ENCODE results near the gene LRRC38. TPM values are rescaled to one million over a fixed set of nuclear protein-coding genes. Genes with fewer than 3 reads are reported as not detected.
"Not testable (repeated sequence)": the region's sequence is repeated elsewhere in the genome, so short reads cannot be mapped to it uniquely, and the experiment has no call there.

Gene LRRC38
- total RNA-seq (under 1 TPM in 1 of 5 donors, not detected in 4; 0.37 TPM), polyA plus RNA-seq (under 1 TPM in 1 of 3 donors, not detected in 2; 0.30 TPM)
- long read RNA-seq, donor 1 = 0 reads
- long read RNA-seq, donor 2 = 0 reads
- long read RNA-seq, donor 3 = 0 reads
- long read RNA-seq, donor 4 = 0 reads
- long read RNA-seq, donor 5, partial matches to known transcripts = 0 of 1 reads
- long read RNA-seq, donor 5, other reads (novel, unspliced or antisense) = 0 of 1 reads
- long read RNA-seq, donor 6 = 0 reads
- long read RNA-seq, donor 7 = 0 reads
- long read RNA-seq, donor 8 = 0 reads
- long read RNA-seq, donor 9 = 0 reads
- long read RNA-seq, donor 10 = 0 reads

DNA sequence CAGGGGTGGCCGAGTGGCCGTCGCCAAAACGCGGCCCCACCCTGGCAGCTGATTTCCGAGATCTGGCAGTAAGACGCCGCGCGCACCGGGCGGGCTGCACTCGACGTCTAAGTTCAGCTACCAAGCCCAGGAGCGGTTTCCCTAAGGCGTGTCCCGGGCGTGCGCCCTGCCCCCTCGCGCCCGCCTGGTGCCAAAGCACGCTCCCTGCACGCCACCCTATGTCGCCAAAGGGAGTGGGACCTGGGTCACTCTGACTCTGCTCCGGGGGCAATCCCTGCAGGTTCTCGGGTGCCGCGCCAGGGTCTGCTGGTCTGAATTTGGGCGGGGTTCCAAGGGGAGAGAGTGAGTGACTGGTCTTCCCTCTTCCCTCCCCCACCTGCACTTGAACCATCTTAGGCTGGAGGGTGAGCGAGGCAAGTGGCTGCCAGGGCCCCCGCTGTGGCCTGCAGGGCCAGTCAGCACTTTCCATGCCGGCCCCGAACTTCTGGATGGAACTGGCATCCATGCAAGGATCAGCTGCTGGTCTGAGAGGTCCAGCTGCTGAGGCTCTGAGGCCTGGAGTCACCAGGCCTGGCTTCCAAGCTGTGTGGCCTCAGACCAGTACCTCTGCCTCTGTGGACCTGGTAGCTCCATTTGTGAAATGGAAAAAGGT is at the start of gene LRRC38:
Gene LRRC38, minus strand, starts transcription at position 109 of the 652 bp plus-strand sequence. CDS start 410 bp downstream, outside the sequence.
- Histone ChIP-seq H3K4me1 (peaks cover 0 to 17% (median 9%) of the 10 kb centered on the region in 4 donors), H3K27ac (no peak within 1 kb of the TSS), H3K9me3 (peaks cover 0 to 5% (median 2%) of the 10 kb centered on the region in 4 donors), H3K36me3 (no peaks in the 10 kb centered on the region), H3K4me3 (peak within 1 kb of the TSS in 2 of 4 donors; percentile 7 to 19), H3K27me3 (peaks cover 15 to 97% (median 45%) of the 10 kb centered on the region in 3 donors)
- TF ChIP-seq EP300 (IDR thresholded peaks at IDR 0.05) (no peak), POLR2A (IDR thresholded peaks at IDR 0.05) (no peak), POLR2AphosphoS5 (IDR thresholded peaks at IDR 0.05) (no peak), CTCF (IDR thresholded peaks at IDR 0.05) (no peak)
- intact Hi-C loops (cut with DNase I; ENCODE audit: low total_unique reads) = no loop called here
- WGBS, 5 donors = 3 to 8% (median 5%) methylated on average over 20 to 34 of the region's 34 CpGs
- DNase-seq = peak in 1 of 2 donors; percentile 48

- H3K4me3 ChIP-seq; H3K36me3 ChIP-seq; H3K27me3 ChIP-seq; H3K27ac ChIP-seq; DNase-seq; H3K9me3 ChIP-seq; H3K4me1 ChIP-seq; intact Hi-C loops (cut with DNase I; ENCODE audit: low total_unique reads): not testable (repeated sequence)
- 87 to 93% (median 89%) methylated on average over 11 of the region's 11 CpGs for WGBS, 5 donors
Measured at GRCh38 chr1:13562981-13563380, 49.2 kb upstream of the LRRC38 start.

DNA sequence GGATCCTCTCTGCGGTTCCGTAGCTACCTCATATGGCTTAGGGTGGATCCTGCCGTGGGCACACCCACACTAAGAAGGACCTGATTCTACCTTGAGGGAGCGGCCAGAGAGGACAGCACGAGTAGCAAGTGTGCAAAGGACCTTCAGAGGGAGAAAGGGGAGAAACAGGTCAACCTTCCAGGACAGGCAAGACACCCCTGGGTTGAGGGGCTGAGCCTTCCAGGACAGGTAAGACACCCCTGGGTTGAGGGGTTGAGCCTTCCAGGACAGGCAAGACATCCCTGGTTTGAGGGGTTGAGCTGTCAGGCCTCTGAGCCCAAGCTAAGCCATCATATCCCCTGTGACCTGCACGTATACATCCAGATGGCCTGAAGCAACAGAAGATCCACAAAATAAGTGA is 46.7 kb upstream of the LRRC38 start:
- Histone ChIP-seq H3K4me1 (no peaks in the 10 kb centered on the region), H3K9me3 (no peaks in the 10 kb centered on the region), H3K27me3 (peaks cover 0 to 4% (median 4%) of the 10 kb centered on the region in 3 donors), H3K4me3 (no peak overlapping the region), H3K27ac (no peak overlapping the region), H3K36me3 (no peaks in the 10 kb centered on the region)
- DNase-seq = no peak
- 79 to 86% (median 83%) methylated on average over 6 of the region's 6 CpGs for WGBS, 5 donors
- intact Hi-C loops (cut with DNase I; ENCODE audit: low total_unique reads) = no loop called here
- TF ChIP-seq EP300 (IDR thresholded peaks at IDR 0.05) (no peak), POLR2A (IDR thresholded peaks at IDR 0.05) (no peak), POLR2AphosphoS5 (IDR thresholded peaks at IDR 0.05) (no peak), CTCF (IDR thresholded peaks at IDR 0.05) (no peak)

GRCh38 chr1:13556224-13556764 is 42.5 kb upstream of the LRRC38 start:
- no peak for TF ChIP-seq EP300 (IDR thresholded peaks at IDR 0.05)
- no peak for TF ChIP-seq POLR2A (IDR thresholded peaks at IDR 0.05)
- no peak for TF ChIP-seq POLR2AphosphoS5 (IDR thresholded peaks at IDR 0.05)
- no peak for TF ChIP-seq CTCF (IDR thresholded peaks at IDR 0.05)
- Histone ChIP-seq H3K27me3 (peaks cover 0 to 4% (median 4%) of the 10 kb centered on the region in 3 donors), H3K4me1 (no peaks in the 10 kb centered on the region), H3K9me3 (no peaks in the 10 kb centered on the region), H3K36me3 (no peaks in the 10 kb centered on the region), H3K4me3 (no peak overlapping the region), H3K27ac (no peak overlapping the region)
- no peak for DNase-seq
- WGBS, 5 donors = 54 to 68% (median 56%) methylated on average over 6 of the region's 6 CpGs
- intact Hi-C loops (cut with DNase I; ENCODE audit: low total_unique reads) = no loop called here
